BJ (cell line): ENCODE measurements around the gene PPHLN1. TPM values are rescaled to one million over a fixed set of nuclear protein-coding genes. Genes with fewer than 3 reads are reported as not detected.

Source experiments
- CTCF ChIA-PET: fragments of 350-600 bp; formaldehyde crosslinking; extraction: SDS; loops from one replicate; lab custom pipeline; 2021; ENCODE audit warnings: antibody characterized with exemption, inconsistent platforms; lab: Yijun Ruan, JAX
- POLR2A ChIA-PET: fragments of 300-600 bp; sonication (Branson Sonifier 250); formaldehyde crosslinking; extraction: SDS; loops from one replicate; lab custom pipeline; 2021; ENCODE audit warnings: antibody characterized with exemption; lab: Charles Lee
- DNase-seq: peaks from one replicate; pipeline ENCODE4 v3.0.0-alpha.2; 2011; ENCODE audit warnings: low read depth
- H3K27me3 ChIP-seq: 2 replicates; pipeline ENCODE4 v1.6.0; 2011; ENCODE audit warnings: low read length; ENCODE audit not compliant: control insufficient read depth, insufficient read depth
- H3K36me3 ChIP-seq: 2 replicates; pipeline ENCODE4 v1.5.1; 2011; ENCODE audit warnings: low read length; ENCODE audit not compliant: control insufficient read depth, insufficient read depth
- H3K4me3 ChIP-seq: 2 replicates; pipeline ENCODE4 v1.5.1; 2011; ENCODE audit warnings: low read depth, mild to moderate bottlenecking, control low read depth, low read length
- polyA plus RNA-seq: library from polyadenylated mRNA; depleted of rRNA; stranded (reverse); fragments of >200 nt; gene quantifications from 2 replicates; pipeline ENCODE4 v1.2.3, GENCODE V29; 2011
- TF ChIP-seq, protein P1 (sequence below): IDR thresholded peaks from 2 replicates; pipeline ENCODE4 v1.5.1; 2011; ENCODE audit warnings: low read depth, mild to moderate bottlenecking, control low read depth, inconsistent platforms, low read length, moderate library complexity; ENCODE audit not compliant: insufficient read depth

The PPHLN1 gene
- polyA plus RNA-seq, 1 experiment: 29.1 TPM

DNA sequence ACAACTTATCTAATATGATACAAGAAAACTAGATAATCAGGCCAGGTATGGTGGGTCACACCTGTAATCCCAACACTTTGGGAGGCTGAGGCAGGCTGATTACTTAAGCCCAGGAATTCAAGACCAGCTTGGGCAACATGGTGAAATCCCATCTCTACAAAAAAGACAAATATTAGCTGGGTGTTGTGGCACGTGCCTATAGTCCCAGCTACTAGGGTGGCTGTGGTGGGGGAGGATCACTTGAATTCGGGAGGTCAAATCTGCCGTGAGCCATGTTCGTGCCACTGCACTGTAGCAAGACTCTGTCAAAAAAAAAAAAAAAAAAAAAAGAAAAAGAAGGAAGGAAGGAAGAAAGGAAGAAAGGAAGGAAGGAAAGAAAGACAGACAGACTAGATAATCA is 27.1 kb upstream of the PPHLN1 start:
- CTCF ChIA-PET: interaction anchor here (0.7 kb wide), 1 partner anchor 64 kb away, joined by 4 read pairs; no protein-coding TSS in a partner anchor

DNA sequence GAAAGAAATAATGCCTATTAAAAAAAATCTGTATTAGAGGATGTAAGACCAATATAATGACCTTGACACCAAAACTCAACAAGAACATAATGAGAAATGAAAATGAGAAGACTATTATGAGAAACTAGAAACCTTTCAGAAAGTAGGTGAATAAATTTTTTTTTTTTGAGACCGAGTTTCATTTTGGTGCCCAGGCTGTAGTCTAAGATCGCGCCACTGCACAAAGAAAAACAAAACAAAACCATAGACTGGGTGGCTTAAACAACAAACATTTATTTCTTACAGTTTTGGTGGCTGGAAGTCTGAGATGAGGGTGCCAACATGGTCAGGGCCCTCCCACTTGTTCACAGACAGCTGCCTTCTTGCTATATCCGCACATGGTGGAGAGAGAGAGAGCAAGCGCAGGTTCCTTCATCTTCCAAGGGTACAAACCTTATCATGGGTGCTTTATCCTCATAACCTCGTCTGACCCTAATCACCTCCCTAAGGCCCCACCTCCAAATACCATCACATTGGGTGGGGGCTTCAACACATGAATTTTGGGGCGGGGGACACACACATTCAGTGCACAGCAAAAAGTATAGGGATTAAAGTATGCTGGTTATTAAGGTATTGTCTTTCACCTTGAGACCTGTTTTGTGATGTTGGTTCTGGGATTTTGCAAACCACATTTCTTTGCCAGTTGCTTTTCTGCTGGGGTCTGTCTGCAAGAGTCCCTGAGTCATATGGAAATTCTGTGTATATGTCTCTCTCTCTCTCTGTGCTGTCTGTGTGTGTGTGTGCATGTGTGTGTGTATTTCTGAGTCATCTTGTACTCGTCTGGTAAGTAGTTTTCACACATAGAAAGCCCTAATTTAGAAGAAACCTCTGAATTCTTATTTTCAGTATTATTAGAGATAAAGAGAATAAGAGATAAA is 26.3 kb upstream of the PPHLN1 start:
- POLR2A ChIA-PET: no interaction called here
- TF ChIP-seq, protein P1, sequence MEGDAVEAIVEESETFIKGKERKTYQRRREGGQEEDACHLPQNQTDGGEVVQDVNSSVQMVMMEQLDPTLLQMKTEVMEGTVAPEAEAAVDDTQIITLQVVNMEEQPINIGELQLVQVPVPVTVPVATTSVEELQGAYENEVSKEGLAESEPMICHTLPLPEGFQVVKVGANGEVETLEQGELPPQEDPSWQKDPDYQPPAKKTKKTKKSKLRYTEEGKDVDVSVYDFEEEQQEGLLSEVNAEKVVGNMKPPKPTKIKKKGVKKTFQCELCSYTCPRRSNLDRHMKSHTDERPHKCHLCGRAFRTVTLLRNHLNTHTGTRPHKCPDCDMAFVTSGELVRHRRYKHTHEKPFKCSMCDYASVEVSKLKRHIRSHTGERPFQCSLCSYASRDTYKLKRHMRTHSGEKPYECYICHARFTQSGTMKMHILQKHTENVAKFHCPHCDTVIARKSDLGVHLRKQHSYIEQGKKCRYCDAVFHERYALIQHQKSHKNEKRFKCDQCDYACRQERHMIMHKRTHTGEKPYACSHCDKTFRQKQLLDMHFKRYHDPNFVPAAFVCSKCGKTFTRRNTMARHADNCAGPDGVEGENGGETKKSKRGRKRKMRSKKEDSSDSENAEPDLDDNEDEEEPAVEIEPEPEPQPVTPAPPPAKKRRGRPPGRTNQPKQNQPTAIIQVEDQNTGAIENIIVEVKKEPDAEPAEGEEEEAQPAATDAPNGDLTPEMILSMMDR: no peak
- Histone ChIP-seq H3K4me3 (no peak overlapping the region), H3K36me3 (no peaks in the 10 kb centered on the region), H3K27me3 (no peaks in the 10 kb centered on the region)
- DNase-seq: no peak
- CTCF ChIA-PET: interaction anchor here (0.7 kb wide), 1 partner anchor 65 kb away, joined by 4 read pairs; no protein-coding TSS in a partner anchor

More for the DNA sequence above, 27.1 kb upstream of the PPHLN1 start:
- Histone ChIP-seq H3K27me3 (no peaks in the 10 kb centered on the region), H3K36me3 (no peaks in the 10 kb centered on the region), H3K4me3 (no peak overlapping the region)
- POLR2A ChIA-PET: no interaction called here
- no peak for DNase-seq
- TF ChIP-seq, protein P1: no peak

- no peak for DNase-seq
- TF ChIP-seq, protein P1: no peak
- POLR2A ChIA-PET: no interaction called here
- H3K27me3 ChIP-seq: no peaks in the 10 kb centered on the region
- H3K36me3 ChIP-seq: 0 out of 2 replicates have a peak, but pooled peaks cover 2% of the 10 kb centered on the region
- no peak overlapping the region for H3K4me3 ChIP-seq
- CTCF ChIA-PET: no interaction called here
Observed at GRCh38 chr12:42306297-42306696, 19.7 kb upstream of the PPHLN1 start.

- POLR2A ChIA-PET: no interaction called here
- CTCF ChIA-PET: no interaction called here
Observed at GRCh38 chr12:42308390-42308789, 17.6 kb upstream of the PPHLN1 start.

DNA sequence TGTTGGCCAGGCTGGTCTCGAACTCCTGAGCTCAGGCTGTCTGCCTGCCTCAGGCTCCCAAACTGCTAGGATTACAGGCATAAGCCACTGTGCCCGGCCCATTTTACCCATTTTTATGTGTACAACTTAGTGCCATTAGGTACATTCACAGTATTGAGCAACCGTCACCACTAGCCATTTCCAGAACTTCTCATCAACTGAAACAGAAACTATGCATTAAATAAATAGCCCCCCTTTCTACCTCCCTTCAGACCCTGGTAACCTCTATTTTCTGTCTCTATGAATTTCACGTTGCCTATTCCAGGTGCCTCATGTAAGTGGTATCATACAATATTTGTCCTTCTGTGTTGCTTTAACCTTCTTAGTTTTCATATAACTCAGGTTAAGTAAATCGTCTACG is 16.0 kb upstream of the PPHLN1 start:
- TF ChIP-seq, protein P1: no peak
- no peak for DNase-seq
- CTCF ChIA-PET: interaction anchor here (0.6 to 0.9 kb wide), 2 partner anchors 37 to 1153 kb away, joined by 3 read pairs; no protein-coding TSS in a partner anchor
- Histone ChIP-seq H3K4me3 (no peak overlapping the region), H3K36me3 (0 out of 2 replicates have a peak, but pooled peaks cover 2% of the 10 kb centered on the region), H3K27me3 (no peaks in the 10 kb centered on the region)
- POLR2A ChIA-PET: no interaction called here

More at GRCh38 chr12:42308390-42308789, 17.6 kb upstream of the PPHLN1 start:
- H3K27me3 ChIP-seq: no peaks in the 10 kb centered on the region
- 0 out of 2 replicates have a peak, but pooled peaks cover 2% of the 10 kb centered on the region for H3K36me3 ChIP-seq
- no peak overlapping the region for H3K4me3 ChIP-seq
- no peak for DNase-seq
- TF ChIP-seq, protein P1: no peak
